Measurements from ENCODE around the gene CNTNAP2.

The CNTNAP2 gene

GRCh38 chr7:148347981-148348380 lies 2231.4 kb downstream of the CNTNAP2 start:
- Histone ChIP-seq H3K9ac (no peak overlapping the region), H3K27ac (no peak overlapping the region), H3K4me2 (no peak overlapping the region), H2AFZ (ENCODE audit: low read depth) (no peak overlapping the region), H3K4me1 (ENCODE audit: low read depth, poor library complexity, severe bottlenecking) (no peaks in the 10 kb centered on the region), H4K20me1 (ENCODE audit: insufficient read depth) (no peaks in the 10 kb centered on the region), H3K27me3 (ENCODE audit: insufficient read depth, low read depth) (no peaks in the 10 kb centered on the region), H3K4me3 (IDR thresholded peaks at IDR 0.05; ENCODE audit: insufficient read depth, low read depth, low read length) (no peak overlapping the region), H3K79me2 (ENCODE audit: insufficient read depth, low read depth) (no peaks in the 10 kb centered on the region), H3K36me3 (ENCODE audit: insufficient read depth) (no peaks in the 10 kb centered on the region)
- no peak for TF ChIP-seq CTCF (conservative IDR thresholded peaks at IDR 0.05; ENCODE audit: low read depth, low read length)

- Histone ChIP-seq H2AFZ (ENCODE audit: low read depth) (no peak overlapping the region), H3K4me3 (IDR thresholded peaks at IDR 0.05; ENCODE audit: insufficient read depth, low read depth, low read length) (no peak overlapping the region), H3K4me2 (no peak overlapping the region), H3K27ac (no peak overlapping the region), H4K20me1 (ENCODE audit: insufficient read depth) (no peaks in the 10 kb centered on the region), H3K27me3 (ENCODE audit: insufficient read depth, low read depth) (no peaks in the 10 kb centered on the region), H3K36me3 (ENCODE audit: insufficient read depth) (no peaks in the 10 kb centered on the region), H3K9ac (no peak overlapping the region), H3K4me1 (ENCODE audit: low read depth, poor library complexity, severe bottlenecking) (no peaks in the 10 kb centered on the region), H3K79me2 (ENCODE audit: insufficient read depth, low read depth) (no peaks in the 10 kb centered on the region)
- no peak for TF ChIP-seq CTCF (conservative IDR thresholded peaks at IDR 0.05; ENCODE audit: low read depth, low read length)
Observed at GRCh38 chr7:148348466-148348865, 2231.9 kb downstream of the CNTNAP2 start.

DNA sequence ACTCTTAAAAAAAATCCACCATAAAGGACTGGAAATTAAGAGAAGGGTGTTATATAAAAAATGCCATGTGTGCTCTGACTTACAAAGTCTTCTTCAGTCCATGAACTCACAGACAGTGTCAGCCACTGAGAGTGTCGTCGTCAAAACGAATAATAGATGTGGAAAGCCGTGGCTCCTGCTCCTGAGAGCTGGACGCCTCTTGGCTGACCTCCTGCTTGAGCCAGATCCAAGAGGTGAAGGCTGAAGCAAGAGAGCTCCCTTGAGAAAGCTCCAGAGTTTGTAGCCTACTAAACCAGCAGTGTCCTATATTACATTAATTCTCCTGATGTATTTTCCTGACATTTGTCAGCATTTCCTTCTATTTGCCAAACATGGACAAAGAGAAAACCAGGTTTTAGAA lies 2239.7 kb downstream of the CNTNAP2 start:
- Histone ChIP-seq H3K36me3 (ENCODE audit: insufficient read depth) (no peaks in the 10 kb centered on the region), H3K4me1 (ENCODE audit: low read depth, poor library complexity, severe bottlenecking) (no peaks in the 10 kb centered on the region), H3K79me2 (ENCODE audit: insufficient read depth, low read depth) (no peaks in the 10 kb centered on the region), H3K27ac (no peak overlapping the region), H3K9ac (no peak overlapping the region), H2AFZ (ENCODE audit: low read depth) (no peak overlapping the region), H3K4me3 (IDR thresholded peaks at IDR 0.05; ENCODE audit: insufficient read depth, low read depth, low read length) (no peak overlapping the region), H4K20me1 (ENCODE audit: insufficient read depth) (no peaks in the 10 kb centered on the region), H3K27me3 (ENCODE audit: insufficient read depth, low read depth) (no peaks in the 10 kb centered on the region), H3K4me2 (no peak overlapping the region)
- no peak for TF ChIP-seq CTCF (conservative IDR thresholded peaks at IDR 0.05; ENCODE audit: low read depth, low read length)

GRCh38 chr7:148362541-148362940 lies 2245.9 kb downstream of the CNTNAP2 start:
- H3K79me2 ChIP-seq (ENCODE audit: insufficient read depth, low read depth): no peaks in the 10 kb centered on the region
- H3K36me3 ChIP-seq (ENCODE audit: insufficient read depth): no peaks in the 10 kb centered on the region
- no peak overlapping the region for H3K4me3 ChIP-seq (IDR thresholded peaks at IDR 0.05; ENCODE audit: insufficient read depth, low read depth, low read length)
- H3K4me2 ChIP-seq: no peak overlapping the region
- H4K20me1 ChIP-seq (ENCODE audit: insufficient read depth): no peaks in the 10 kb centered on the region
- no peak for TF ChIP-seq CTCF (conservative IDR thresholded peaks at IDR 0.05; ENCODE audit: low read depth, low read length)
- no peak overlapping the region for H3K9ac ChIP-seq
- H2AFZ ChIP-seq (ENCODE audit: low read depth): no peak overlapping the region
- H3K27ac ChIP-seq: no peak overlapping the region
- no peaks in the 10 kb centered on the region for H3K4me1 ChIP-seq (ENCODE audit: low read depth, poor library complexity, severe bottlenecking)
- H3K27me3 ChIP-seq (ENCODE audit: insufficient read depth, low read depth): no peaks in the 10 kb centered on the region

All from KMS-11 (cell line).